ENCODE measurements around the gene PRELP.

PRELP gene

GRCh38 chr1:203520315-203520714 is 44.7 kb downstream of the PRELP start:
- peaks cover 29 to 45% of the 10 kb centered on the region in 2 donors for H3K4me1 ChIP-seq (ENCODE audit: control insufficient read depth in 2 of 2, insufficient read depth in 1 of 2, low read depth in 1 of 2, low read length in 2 of 2)
- no peak overlapping the region for H4K8ac ChIP-seq (ENCODE audit: low read depth, low read length)
- peak overlapping the region; percentile 21 for H2AK5ac ChIP-seq (ENCODE audit: low read depth, low read length)
- no CpG with 5 or more reads among the region's 5 CpGs for WGBS, 2 donors (ENCODE audit: extremely low coverage in 2 of 2, insufficient read length in 2 of 2, insufficient replicate concordance in 1 of 2)
- H2BK5ac ChIP-seq (ENCODE audit: low read length), result no peak overlapping the region
- no peak overlapping the region for H3K23ac ChIP-seq (ENCODE audit: low read depth, low read length, poor library complexity)
- peak overlapping the region; percentile 39 for H3K18ac ChIP-seq (ENCODE audit: low read length)
- no peak overlapping the region for H2AFZ ChIP-seq (ENCODE audit: low read length)
- no peak for DNase-seq (ENCODE audit: low spot score)
- no peak overlapping the region for H2BK12ac ChIP-seq (ENCODE audit: low read length)
- H3K9me3 ChIP-seq (replicated peaks in 1 of 2; ENCODE audit: control insufficient read depth in 2 of 2, insufficient read depth in 1 of 2, low read depth in 1 of 2, low read length in 2 of 2), result no peaks in the 10 kb centered on the region
- H3K9ac ChIP-seq (ENCODE audit: low read depth, low read length, poor library complexity), result no peak overlapping the region
- no peak overlapping the region for H3K14ac ChIP-seq (ENCODE audit: low read length)
- H3K27me3 ChIP-seq (ENCODE audit: control insufficient read depth in 3 of 3, insufficient read depth in 3 of 3, low read depth in 1 of 3, low read length in 3 of 3), result peaks cover 0 to 26% (median 2%) of the 10 kb centered on the region in 3 experiments
- no peak overlapping the region for H3K4me3 ChIP-seq (ENCODE audit: low read length in 2 of 2)
- H3K27ac ChIP-seq (replicated peaks; ENCODE audit: low read length), result no peak overlapping the region
- no peak overlapping the region for H2BK15ac ChIP-seq (ENCODE audit: low read length)
- H3K36me3 ChIP-seq (replicated peaks in 1 of 2; ENCODE audit: control insufficient read depth in 2 of 2, insufficient read depth in 2 of 2, low read length in 2 of 2), result no peaks in the 10 kb centered on the region
- no peak overlapping the region for H3K4me2 ChIP-seq (ENCODE audit: insufficient read depth, low read length, poor library complexity, severe bottlenecking)
- no peak overlapping the region for H4K91ac ChIP-seq (ENCODE audit: low read depth, low read length, poor library complexity)
- no peaks in the 10 kb centered on the region for H3K79me1 ChIP-seq (ENCODE audit: low read depth, low read length)
- H3K4ac ChIP-seq (ENCODE audit: low read length), result no peak overlapping the region
- H2BK120ac ChIP-seq (ENCODE audit: low read depth, low read length), result no peak overlapping the region

DNA sequence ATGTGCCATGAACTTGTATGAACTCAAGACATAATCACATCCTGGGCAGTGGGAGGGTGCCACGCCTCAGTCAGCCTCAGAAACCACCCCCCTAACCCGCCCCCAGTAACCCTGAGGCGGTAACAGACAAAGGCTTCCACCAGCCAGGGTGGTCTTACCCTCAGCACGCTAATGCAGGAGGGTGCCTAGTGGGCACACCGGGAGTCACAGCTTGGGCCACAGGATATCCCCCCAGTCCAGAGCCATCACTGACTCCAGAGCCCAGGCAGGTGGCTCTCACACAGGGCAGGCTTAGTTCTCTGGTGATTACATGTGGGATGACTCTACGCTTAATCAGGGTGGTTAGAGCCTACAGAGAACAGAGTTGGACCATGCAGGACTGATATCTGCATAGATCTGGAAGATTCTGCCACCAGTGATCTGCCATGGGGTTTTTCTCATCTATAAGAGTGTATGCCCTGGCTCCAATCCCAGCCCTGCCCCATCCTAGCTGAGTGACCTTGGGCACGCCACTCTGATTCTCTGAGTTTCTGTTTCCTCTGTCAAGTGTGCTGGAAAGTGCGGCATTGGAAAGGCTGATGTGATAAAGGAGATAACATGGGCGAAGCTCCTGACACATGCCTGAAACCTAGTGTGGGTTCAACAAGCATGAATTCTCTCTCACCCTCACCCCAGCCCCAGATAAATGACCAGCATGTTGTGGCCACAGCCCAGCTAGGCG is 45.6 kb downstream of the PRELP start:
- H2BK15ac ChIP-seq (ENCODE audit: low read length), result peak overlapping the region; percentile 22
- no peak for DNase-seq (ENCODE audit: low spot score)
- no peak overlapping the region for H3K27ac ChIP-seq (replicated peaks; ENCODE audit: low read length)
- H3K18ac ChIP-seq (ENCODE audit: low read length), result peak overlapping the region; percentile 88
- no peak overlapping the region for H3K4me3 ChIP-seq (ENCODE audit: low read length in 2 of 2)
- H2BK12ac ChIP-seq (ENCODE audit: low read length), result peak overlapping the region; percentile 35
- H4K91ac ChIP-seq (ENCODE audit: low read depth, low read length, poor library complexity), result no peak overlapping the region
- H3K9me3 ChIP-seq (replicated peaks in 1 of 2; ENCODE audit: control insufficient read depth in 2 of 2, insufficient read depth in 1 of 2, low read depth in 1 of 2, low read length in 2 of 2), result no peaks in the 10 kb centered on the region
- no CpG with 5 or more reads among the region's 10 CpGs for WGBS, 2 donors (ENCODE audit: extremely low coverage in 2 of 2, insufficient read length in 2 of 2, insufficient replicate concordance in 1 of 2)
- H3K36me3 ChIP-seq (replicated peaks in 1 of 2; ENCODE audit: control insufficient read depth in 2 of 2, insufficient read depth in 2 of 2, low read length in 2 of 2), result no peaks in the 10 kb centered on the region
- H2BK120ac ChIP-seq (ENCODE audit: low read depth, low read length), result peak overlapping the region; percentile 38
- H2AK5ac ChIP-seq (ENCODE audit: low read depth, low read length), result peak overlapping the region; percentile 58
- no peak overlapping the region for H3K9ac ChIP-seq (ENCODE audit: low read depth, low read length, poor library complexity)
- H3K27me3 ChIP-seq (ENCODE audit: control insufficient read depth in 3 of 3, insufficient read depth in 3 of 3, low read depth in 1 of 3, low read length in 3 of 3), result peaks cover 0 to 20% (median 2%) of the 10 kb centered on the region in 3 experiments
- H3K4me2 ChIP-seq (ENCODE audit: insufficient read depth, low read length, poor library complexity, severe bottlenecking), result no peak overlapping the region
- no peak overlapping the region for H4K8ac ChIP-seq (ENCODE audit: low read depth, low read length)
- H2BK5ac ChIP-seq (ENCODE audit: low read length), result peak overlapping the region; percentile 31
- no peak overlapping the region for H2AFZ ChIP-seq (ENCODE audit: low read length)
- H3K23ac ChIP-seq (ENCODE audit: low read depth, low read length, poor library complexity), result no peak overlapping the region
- H3K14ac ChIP-seq (ENCODE audit: low read length), result peak overlapping the region; percentile 21
- H3K4ac ChIP-seq (ENCODE audit: low read length), result no peak overlapping the region
- no peaks in the 10 kb centered on the region for H3K79me1 ChIP-seq (ENCODE audit: low read depth, low read length)
- H3K4me1 ChIP-seq (ENCODE audit: control insufficient read depth in 2 of 2, insufficient read depth in 1 of 2, low read depth in 1 of 2, low read length in 2 of 2), result peaks cover 26 to 45% of the 10 kb centered on the region in 2 donors

- H3K27me3 ChIP-seq (ENCODE audit: control insufficient read depth in 3 of 3, insufficient read depth in 3 of 3, low read depth in 1 of 3, low read length in 3 of 3), result peaks cover 0 to 15% (median 2%) of the 10 kb centered on the region in 3 experiments
- H2AFZ ChIP-seq (ENCODE audit: low read length), result peak overlapping the region; percentile 60
- no peak for DNase-seq (ENCODE audit: low spot score)
- no peak overlapping the region for H4K8ac ChIP-seq (ENCODE audit: low read depth, low read length)
- H3K14ac ChIP-seq (ENCODE audit: low read length), result peak overlapping the region; percentile 21
- no peaks in the 10 kb centered on the region for H3K9me3 ChIP-seq (replicated peaks in 1 of 2; ENCODE audit: control insufficient read depth in 2 of 2, insufficient read depth in 1 of 2, low read depth in 1 of 2, low read length in 2 of 2)
- H3K4me1 ChIP-seq (ENCODE audit: control insufficient read depth in 2 of 2, insufficient read depth in 1 of 2, low read depth in 1 of 2, low read length in 2 of 2), result peaks cover 22 to 46% of the 10 kb centered on the region in 2 donors
- H3K4ac ChIP-seq (ENCODE audit: low read length), result peak overlapping the region; percentile 19
- no peaks in the 10 kb centered on the region for H3K79me1 ChIP-seq (ENCODE audit: low read depth, low read length)
- no peak overlapping the region for H3K23ac ChIP-seq (ENCODE audit: low read depth, low read length, poor library complexity)
- no peak overlapping the region for H3K4me2 ChIP-seq (ENCODE audit: insufficient read depth, low read length, poor library complexity, severe bottlenecking)
- H4K91ac ChIP-seq (ENCODE audit: low read depth, low read length, poor library complexity), result peak overlapping the region; percentile 76
- H2BK5ac ChIP-seq (ENCODE audit: low read length), result peak overlapping the region; percentile 31
- H2BK120ac ChIP-seq (ENCODE audit: low read depth, low read length), result peak overlapping the region; percentile 38
- H2BK12ac ChIP-seq (ENCODE audit: low read length), result peak overlapping the region; percentile 35
- H2BK15ac ChIP-seq (ENCODE audit: low read length), result peak overlapping the region; percentile 22
- H3K18ac ChIP-seq (ENCODE audit: low read length), result peak overlapping the region; percentile 88
- WGBS, 2 donors (ENCODE audit: extremely low coverage in 2 of 2, insufficient read length in 2 of 2, insufficient replicate concordance in 1 of 2), result no CpG with 5 or more reads among the region's 5 CpGs
- H3K4me3 ChIP-seq (ENCODE audit: low read length in 2 of 2), result no peak overlapping the region
- no peak overlapping the region for H3K9ac ChIP-seq (ENCODE audit: low read depth, low read length, poor library complexity)
- H3K27ac ChIP-seq (replicated peaks; ENCODE audit: low read length), result no peak overlapping the region
- H2AK5ac ChIP-seq (ENCODE audit: low read depth, low read length), result peak overlapping the region; percentile 58
- no peaks in the 10 kb centered on the region for H3K36me3 ChIP-seq (replicated peaks in 1 of 2; ENCODE audit: control insufficient read depth in 2 of 2, insufficient read depth in 2 of 2, low read length in 2 of 2)
These were observed 46.2 kb downstream of the PRELP start for GRCh38 chr1:203521812-203522211.

- peaks cover 18 to 48% of the 10 kb centered on the region in 2 donors for H3K4me1 ChIP-seq (ENCODE audit: control insufficient read depth in 2 of 2, insufficient read depth in 1 of 2, low read depth in 1 of 2, low read length in 2 of 2)
These were observed 46.6 kb downstream of the PRELP start for GRCh38 chr1:203522237-203522636.

More at GRCh38 chr1:203522237-203522636, 46.6 kb downstream of the PRELP start:
- no peak overlapping the region for H3K4ac ChIP-seq (ENCODE audit: low read length)
- peaks cover 0 to 10% (median 2%) of the 10 kb centered on the region in 3 experiments for H3K27me3 ChIP-seq (ENCODE audit: control insufficient read depth in 3 of 3, insufficient read depth in 3 of 3, low read depth in 1 of 3, low read length in 3 of 3)
- H4K8ac ChIP-seq (ENCODE audit: low read depth, low read length), result no peak overlapping the region
- no CpG with 5 or more reads among the region's 11 CpGs for WGBS, 2 donors (ENCODE audit: extremely low coverage in 2 of 2, insufficient read length in 2 of 2, insufficient replicate concordance in 1 of 2)
- H3K36me3 ChIP-seq (replicated peaks in 1 of 2; ENCODE audit: control insufficient read depth in 2 of 2, insufficient read depth in 2 of 2, low read length in 2 of 2), result no peaks in the 10 kb centered on the region
- H2BK5ac ChIP-seq (ENCODE audit: low read length), result no peak overlapping the region
- no peak overlapping the region for H3K9ac ChIP-seq (ENCODE audit: low read depth, low read length, poor library complexity)
- H3K23ac ChIP-seq (ENCODE audit: low read depth, low read length, poor library complexity), result no peak overlapping the region
- no peak overlapping the region for H2BK12ac ChIP-seq (ENCODE audit: low read length)
- H4K91ac ChIP-seq (ENCODE audit: low read depth, low read length, poor library complexity), result no peak overlapping the region
- H3K79me1 ChIP-seq (ENCODE audit: low read depth, low read length), result no peaks in the 10 kb centered on the region
- H3K9me3 ChIP-seq (replicated peaks in 1 of 2; ENCODE audit: control insufficient read depth in 2 of 2, insufficient read depth in 1 of 2, low read depth in 1 of 2, low read length in 2 of 2), result no peaks in the 10 kb centered on the region
- H2AFZ ChIP-seq (ENCODE audit: low read length), result peak overlapping the region; percentile 60
- H2AK5ac ChIP-seq (ENCODE audit: low read depth, low read length), result peak overlapping the region; percentile 58
- H3K4me2 ChIP-seq (ENCODE audit: insufficient read depth, low read length, poor library complexity, severe bottlenecking), result no peak overlapping the region
- H2BK120ac ChIP-seq (ENCODE audit: low read depth, low read length), result peak overlapping the region; percentile 38
- H3K14ac ChIP-seq (ENCODE audit: low read length), result no peak overlapping the region
- H3K18ac ChIP-seq (ENCODE audit: low read length), result no peak overlapping the region
- no peak overlapping the region for H3K4me3 ChIP-seq (ENCODE audit: low read length in 2 of 2)
- H3K27ac ChIP-seq (replicated peaks; ENCODE audit: low read length), result no peak overlapping the region
- no peak overlapping the region for H2BK15ac ChIP-seq (ENCODE audit: low read length)
- DNase-seq (ENCODE audit: low spot score), result peak; percentile 54

Measured in neuronal stem cell (in vitro differentiated cells).